CD4-positive, alpha-beta T cell (primary cell): ENCODE results near the gene ABLIM2. TPM values are rescaled to one million over a fixed set of nuclear protein-coding genes. Genes with fewer than 3 reads are reported as not detected.

Experiments used
- ATAC-seq: fragments of 200-7000 bp; cut with Tn5 transposase; one replicate; pipeline ENCODE4 v1.10.0; 2022; ENCODE audit warnings: mild to moderate bottlenecking; ENCODE audit not compliant: poor library complexity
- CTCF ChIA-PET: fragments of 350-600 bp; sonication (Branson Sonifier 250); formaldehyde crosslinking; loops from one replicate; lab custom pipeline; 2021; ENCODE audit warnings: antibody characterized with exemption, inconsistent platforms; lab: Charles Lee
- POLR2A ChIA-PET: fragments of 350-600 bp; sonication (Branson Sonifier 250); formaldehyde crosslinking; loops from one replicate; lab custom pipeline; 2021; ENCODE audit warnings: antibody characterized with exemption, inconsistent platforms; lab: Charles Lee
- DNase-seq, 14 experiments: peaks; one replicate each; pipeline ENCODE4 v3.0.0-alpha.2; 2013 to 2020; ENCODE audit warnings: mixed read lengths in 2 of 14
- H3K27ac ChIP-seq, 2 donors: one replicate each; pipeline versions ENCODE4 v1.5.1 to v1.7.0; 2013; ENCODE audit warnings: low read length in 2 of 2, low read depth in 1 of 2, mild to moderate bottlenecking in 1 of 2
- H3K27me3 ChIP-seq, 2 experiments: 1 replicate in 1 of 2; 2 replicates in 1 of 2; pipeline versions ENCODE4 v1.6.1 to v1.7.0; 2013; ENCODE audit warnings: low read length in 2 of 2, control low read depth in 1 of 2, mild to moderate bottlenecking in 1 of 2, moderate library complexity in 1 of 2; ENCODE audit not compliant: insufficient read depth in 2 of 2, control insufficient read depth in 1 of 2
- H3K36me3 ChIP-seq: one replicate; pipeline ENCODE4 v1.6.1; 2013; ENCODE audit warnings: low read length, control low read depth; ENCODE audit not compliant: insufficient read depth
- H3K4me1 ChIP-seq: one replicate; pipeline ENCODE4 v1.6.1; 2013; ENCODE audit warnings: low read length, control low read depth; ENCODE audit not compliant: insufficient read depth
- H3K4me3 ChIP-seq: one replicate; pipeline ENCODE4 v1.5.1; 2013; ENCODE audit warnings: mild to moderate bottlenecking, low read length, moderate library complexity
- H3K9me3 ChIP-seq, 2 experiments: 1 replicate in 1 of 2; 2 replicates in 1 of 2; pipeline versions ENCODE4 v1.6.1 to v1.7.0; 2013; ENCODE audit warnings: low read length in 2 of 2, mild to moderate bottlenecking in 2 of 2, control low read depth in 1 of 2, moderate library complexity in 1 of 2; ENCODE audit not compliant: control insufficient read depth in 1 of 2, insufficient read depth in 1 of 2
- H3K27ac Mint-ChIP-seq: one replicate; pipeline ENCODE4 v1.8.0; 2020; ENCODE audit warnings: mixed read lengths
- H3K27me3 Mint-ChIP-seq: one replicate; pipeline ENCODE4 v1.8.0; 2021; ENCODE audit warnings: mixed read lengths
- H3K36me3 Mint-ChIP-seq: one replicate; pipeline ENCODE4 v1.8.0; 2021; ENCODE audit warnings: low read depth, mixed read lengths
- H3K4me1 Mint-ChIP-seq: one replicate; pipeline ENCODE4 v1.8.0; 2021; ENCODE audit warnings: low read depth, mixed read lengths
- H3K4me3 Mint-ChIP-seq: one replicate; pipeline ENCODE4 v1.8.0; 2020; ENCODE audit warnings: mild to moderate bottlenecking, mixed read lengths
- H3K9me3 Mint-ChIP-seq: one replicate; pipeline ENCODE4 v1.8.0; 2020; ENCODE audit warnings: mixed read lengths
- CTCF ChIP-seq: fragments of 200-600 bp; IDR thresholded peaks from one replicate; pipeline ENCODE4 v1.8.0; 2022; ENCODE audit warnings: antibody characterized with exemption, mild to moderate bottlenecking
- intact Hi-C, 2 experiments: fragments of 100-400 bp; cut with DNase I in 1 of 2; cut with micrococcal nuclease in 1 of 2; formaldehyde crosslinking; loops; one replicate each; pipeline versions ENCODE4 v1.15.1 to v1.9.0; 2023 to 2025; cut with DNase I, micrococcal nuclease
- total RNA-seq, 174 experiments: library from RNA in 2 of 174; stranded (reverse) in 2 of 174; gene quantifications; one replicate each; pipeline ENCODE4 v1.2.3 and lab custom pipeline; 2021 to 2026

ABLIM2 gene
- total RNA-seq, 2 experiments from 2014 or later = 2.5 to 2.7 TPM

- no peaks in the 10 kb centered on the region for H3K4me1 ChIP-seq
- no peak overlapping the region for H3K27ac ChIP-seq
- peaks cover 9% of the 10 kb centered on the region for H3K9me3 Mint-ChIP-seq
- H3K27me3 Mint-ChIP-seq = no peaks in the 10 kb centered on the region
- ATAC-seq (no peak), DNase-seq (no peak)
- TF ChIP-seq CTCF = no peak
- H3K36me3 Mint-ChIP-seq = peaks cover 24% of the 10 kb centered on the region
- H3K36me3 ChIP-seq = no peaks in the 10 kb centered on the region
- no peak overlapping the region for H3K4me3 ChIP-seq
- H3K27me3 ChIP-seq = no peaks in the 10 kb centered on the region
- peaks cover 20 to 37% of the 10 kb centered on the region in 2 experiments for H3K9me3 ChIP-seq
- H3K4me3 Mint-ChIP-seq = no peak overlapping the region
- H3K27ac Mint-ChIP-seq = no peak overlapping the region
- ChIA-PET CTCF (no interaction called here), POLR2A (no interaction called here)
- no peaks in the 10 kb centered on the region for H3K4me1 Mint-ChIP-seq
- intact Hi-C loops = no loop called here
Measured at GRCh38 chr4:8096690-8097061, 61.9 kb downstream of the ABLIM2 start.

GRCh38 chr4:8095956-8096689 is 62.5 kb downstream of the ABLIM2 start:
- POLR2A ChIA-PET = no interaction called here
- H3K9me3 Mint-ChIP-seq = peaks cover 9% of the 10 kb centered on the region
- no peaks in the 10 kb centered on the region for H3K27me3 Mint-ChIP-seq
- intact Hi-C loops = no loop called here
- H3K4me3 ChIP-seq = no peak overlapping the region
- H3K27ac Mint-ChIP-seq = no peak overlapping the region
- H3K9me3 ChIP-seq = peaks cover 20 to 37% of the 10 kb centered on the region in 2 experiments
- H3K27me3 ChIP-seq = no peaks in the 10 kb centered on the region
- ATAC-seq (no peak), DNase-seq (no peak)
- no peak overlapping the region for H3K27ac ChIP-seq
- CTCF ChIA-PET = no interaction called here
- TF ChIP-seq CTCF = no peak
- H3K4me1 Mint-ChIP-seq = no peaks in the 10 kb centered on the region
- peaks cover 24% of the 10 kb centered on the region for H3K36me3 Mint-ChIP-seq
- no peaks in the 10 kb centered on the region for H3K4me1 ChIP-seq
- no peak overlapping the region for H3K4me3 Mint-ChIP-seq
- no peaks in the 10 kb centered on the region for H3K36me3 ChIP-seq

- no peak for DNase-seq
Measured at GRCh38 chr4:8093587-8094274, 64.9 kb downstream of the ABLIM2 start.

More at GRCh38 chr4:8093587-8094274, 64.9 kb downstream of the ABLIM2 start:
- H3K4me3 ChIP-seq = no peak overlapping the region
- no peak overlapping the region for H3K27ac ChIP-seq
- Mint-ChIP-seq H3K27me3 (no peaks in the 10 kb centered on the region), H3K9me3 (peaks cover 9% of the 10 kb centered on the region), H3K4me1 (no peaks in the 10 kb centered on the region), H3K27ac (no peak overlapping the region), H3K4me3 (no peak overlapping the region), H3K36me3 (peaks cover 24% of the 10 kb centered on the region)
- no peaks in the 10 kb centered on the region for H3K27me3 ChIP-seq
- no peak for ATAC-seq
- H3K36me3 ChIP-seq = no peaks in the 10 kb centered on the region
- ChIA-PET CTCF (no interaction called here), POLR2A (no interaction called here)
- H3K4me1 ChIP-seq = no peaks in the 10 kb centered on the region
- TF ChIP-seq CTCF = no peak
- intact Hi-C loops = no loop called here
- peaks cover 20 to 37% of the 10 kb centered on the region in 2 experiments for H3K9me3 ChIP-seq
